Measurements from ENCODE around the gene FAM177B.
A peak's percentile ranks its signal among the peaks of the same experiment; 100 is the strongest.
"Not testable (repeated sequence)": the region's sequence is repeated elsewhere in the genome, so short reads cannot be mapped to it uniquely, and the experiment has no call there.

Gene FAM177B

DNA sequence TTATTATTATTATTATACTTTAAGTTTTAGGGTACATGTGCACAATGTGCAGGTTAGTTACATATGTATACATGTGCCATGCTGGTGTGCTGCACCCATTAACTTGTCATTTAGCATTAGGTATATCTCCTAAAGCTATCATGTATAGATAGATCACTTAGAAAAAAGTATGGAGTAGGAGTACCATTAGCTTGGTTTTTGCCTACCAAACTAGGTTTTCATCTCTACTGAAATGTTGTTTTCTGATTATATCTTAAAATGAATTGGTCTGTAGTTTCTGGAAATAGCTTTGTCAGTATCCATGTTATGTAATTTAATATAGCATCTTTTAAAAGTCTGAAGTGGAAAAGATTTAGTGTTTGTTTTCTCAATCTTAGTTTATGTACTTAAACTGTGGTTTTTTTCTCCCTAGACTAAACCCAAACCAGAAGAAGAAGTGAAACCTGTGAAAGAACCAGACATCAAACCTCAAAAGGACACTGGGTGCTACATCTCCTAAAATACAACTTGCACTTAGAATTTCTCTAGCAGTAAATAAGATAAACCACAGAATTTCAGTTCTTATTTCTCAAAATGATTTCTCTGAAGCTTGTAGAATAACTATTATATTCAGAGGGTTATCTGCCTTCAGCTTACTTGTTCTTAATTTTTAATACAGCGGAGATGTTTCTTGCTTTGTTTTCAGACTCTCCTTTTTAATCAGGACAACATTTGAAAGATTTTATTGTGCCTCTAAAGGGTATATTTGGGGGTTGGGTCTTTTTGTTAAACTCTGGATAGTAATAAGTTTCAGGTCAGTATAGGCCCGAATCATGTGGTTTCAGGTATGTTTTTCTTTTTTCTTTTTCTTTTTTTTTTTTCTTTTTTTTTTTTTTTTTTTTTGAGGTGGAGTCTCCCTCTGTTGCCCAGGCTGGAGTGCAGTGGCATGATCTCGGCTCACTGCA is 4.5 kb upstream of the FAM177B start:
- no peak overlapping the region for H3K27ac Mint-ChIP-seq
- TF ChIP-seq CTCF (IDR thresholded peaks at IDR 0.05), result no peak
- H3K36me3 Mint-ChIP-seq (ENCODE audit: low read depth), result peaks cover 52% of the 10 kb centered on the region

GRCh38 chr1:222734740-222735139 is 2.3 kb upstream of the FAM177B start:
- H3K27ac Mint-ChIP-seq, result no peak overlapping the region

More for the DNA sequence above, 4.5 kb upstream of the FAM177B start:
- Mint-ChIP-seq H3K9me3 (no peaks in the 10 kb centered on the region), H3K4me3 (no peak overlapping the region), H3K4me1 (no peaks in the 10 kb centered on the region), H3K27me3 (ENCODE audit: low read depth, poor library complexity) (no peaks in the 10 kb centered on the region)
- DNase-seq, result no peak

DNA sequence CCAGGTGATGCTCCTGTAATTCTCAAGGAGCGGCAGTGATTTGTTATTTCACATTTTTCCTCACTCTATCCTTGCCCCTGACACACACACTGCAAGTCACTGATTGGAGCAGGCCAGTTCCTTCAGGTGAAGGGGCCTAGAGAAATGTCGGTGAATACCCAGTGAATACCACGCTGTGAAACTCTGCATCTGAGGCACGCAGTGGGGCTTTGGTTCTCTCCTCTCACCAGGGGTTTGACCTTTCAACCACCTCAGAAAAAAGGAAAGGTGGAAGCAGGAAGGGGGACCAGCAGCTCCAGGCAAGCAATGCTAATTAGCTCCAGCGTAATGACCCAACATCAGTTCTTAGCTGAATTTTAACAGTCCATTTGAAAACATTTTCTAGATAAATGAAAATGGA is 532 bp upstream of the FAM177B start:
- DNase-seq, result no peak
- no peak for TF ChIP-seq CTCF (IDR thresholded peaks at IDR 0.05)
- peaks cover 20% of the 10 kb centered on the region for H3K36me3 Mint-ChIP-seq (ENCODE audit: low read depth)
- no peaks in the 10 kb centered on the region for H3K27me3 Mint-ChIP-seq (ENCODE audit: low read depth, poor library complexity)
- no peaks in the 10 kb centered on the region for H3K9me3 Mint-ChIP-seq
- H3K4me3 Mint-ChIP-seq, result no peak overlapping the region
- no peaks in the 10 kb centered on the region for H3K4me1 Mint-ChIP-seq
- H3K27ac Mint-ChIP-seq, result no peak overlapping the region

More at GRCh38 chr1:222734740-222735139, 2.3 kb upstream of the FAM177B start:
- no peak for TF ChIP-seq CTCF (IDR thresholded peaks at IDR 0.05)
- Mint-ChIP-seq H3K4me1 (no peaks in the 10 kb centered on the region), H3K27me3 (ENCODE audit: low read depth, poor library complexity) (no peaks in the 10 kb centered on the region), H3K36me3 (ENCODE audit: low read depth) (peaks cover 37% of the 10 kb centered on the region), H3K9me3 (no peaks in the 10 kb centered on the region), H3K4me3 (no peak overlapping the region)
- DNase-seq, result no peak

GRCh38 chr1:222739465-222739864 is 2.5 kb downstream of the FAM177B start:
- no peaks in the 10 kb centered on the region for H3K27me3 Mint-ChIP-seq (ENCODE audit: low read depth, poor library complexity)

DNA sequence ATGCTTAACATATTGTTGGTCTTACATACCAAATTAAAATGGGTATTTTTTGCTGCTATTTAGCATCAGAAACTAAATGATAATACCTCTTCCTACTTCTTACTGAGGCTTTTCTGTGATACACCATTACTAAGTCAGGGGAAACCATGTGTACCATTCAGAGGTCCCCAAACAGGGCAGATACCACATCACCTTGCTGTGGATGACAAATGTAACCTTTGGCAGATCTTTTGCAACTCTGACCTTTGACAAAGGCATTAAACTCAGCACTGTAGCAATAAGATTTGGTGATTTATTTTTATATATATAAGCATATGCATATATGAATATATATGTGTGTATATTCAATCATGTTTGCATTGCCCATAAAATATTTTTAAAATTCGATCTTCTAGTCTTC is 2.9 kb downstream of the FAM177B start:
- Mint-ChIP-seq H3K36me3 (ENCODE audit: low read depth) (no peaks in the 10 kb centered on the region), H3K27ac (no peak overlapping the region), H3K27me3 (ENCODE audit: low read depth, poor library complexity) (no peaks in the 10 kb centered on the region), H3K4me3 (no peak overlapping the region), H3K9me3 (no peaks in the 10 kb centered on the region), H3K4me1 (no peaks in the 10 kb centered on the region)
- no peak for DNase-seq
- TF ChIP-seq CTCF (IDR thresholded peaks at IDR 0.05), result no peak

More at GRCh38 chr1:222739465-222739864, 2.5 kb downstream of the FAM177B start:
- Mint-ChIP-seq H3K4me1 (no peaks in the 10 kb centered on the region), H3K9me3 (no peaks in the 10 kb centered on the region), H3K4me3 (no peak overlapping the region), H3K27ac (no peak overlapping the region), H3K36me3 (ENCODE audit: low read depth) (peaks cover 3% of the 10 kb centered on the region)
- no peak for TF ChIP-seq CTCF (IDR thresholded peaks at IDR 0.05)
- DNase-seq, result no peak

GRCh38 chr1:222741630-222742457 is 4.8 kb downstream of the FAM177B start:
- DNase-seq; H3K9me3 Mint-ChIP-seq; H3K36me3 Mint-ChIP-seq (ENCODE audit: low read depth); H3K4me3 Mint-ChIP-seq; H3K27me3 Mint-ChIP-seq (ENCODE audit: low read depth, poor library complexity); H3K4me1 Mint-ChIP-seq: not testable (repeated sequence)
- H3K27ac Mint-ChIP-seq, result peak overlapping the region; percentile 35

All from nephron progenitor cell (in vitro differentiated cells).